Measurements from ENCODE around the gene MED15. TPM values are rescaled to one million over a fixed set of nuclear protein-coding genes. Genes with fewer than 3 reads are reported as not detected.
"Not testable (repeated sequence)": the region's sequence is repeated elsewhere in the genome, so short reads cannot be mapped to it uniquely, and the experiment has no call there.

The MED15 gene
- total RNA-seq, 1 donor from 2014 or later, result 11.4 TPM

DNA sequence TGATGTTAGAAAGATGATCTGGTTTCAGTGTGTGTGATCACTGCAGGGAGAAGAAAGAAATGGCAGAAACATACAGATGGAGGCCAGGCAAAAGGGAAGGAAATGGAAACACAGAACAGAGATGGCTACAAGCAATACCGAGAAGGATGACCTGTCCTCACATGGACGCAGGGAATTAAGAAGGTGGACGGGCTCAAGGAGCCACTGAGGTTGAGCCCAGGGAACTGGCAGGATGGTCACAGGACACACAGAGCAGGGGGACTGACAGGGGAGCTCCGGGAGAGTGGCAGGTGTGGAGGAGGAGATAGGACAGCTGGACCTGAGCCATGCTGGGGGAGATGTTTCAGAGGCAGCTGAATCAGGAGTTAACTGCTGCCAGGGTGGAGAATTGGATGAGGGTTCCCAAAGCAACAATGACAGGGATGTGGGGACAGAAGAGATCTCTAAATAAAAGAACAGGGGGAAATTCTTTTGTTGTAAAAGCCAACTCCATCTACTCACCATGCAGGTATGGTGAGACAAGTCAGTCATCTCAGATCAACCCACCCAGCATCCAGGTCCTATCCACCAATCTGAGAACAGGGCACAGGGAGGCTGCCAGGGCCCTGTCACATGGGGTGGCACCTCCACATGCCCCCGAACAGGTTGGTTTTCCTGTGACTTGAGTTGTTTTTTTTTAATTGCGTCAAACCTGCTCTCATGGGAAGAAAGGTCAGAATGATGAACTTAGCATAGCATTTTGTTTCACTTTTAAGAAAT is 38.1 kb upstream of the MED15 start:
- no peaks in the 10 kb centered on the region for H3K79me2 ChIP-seq (ENCODE audit: low read depth)
- no peak overlapping the region for H3K4me2 ChIP-seq
- H4K20me1 ChIP-seq (ENCODE audit: low read depth), result no peaks in the 10 kb centered on the region
- H3K36me3 ChIP-seq, result no peaks in the 10 kb centered on the region
- TF ChIP-seq, protein P1, sequence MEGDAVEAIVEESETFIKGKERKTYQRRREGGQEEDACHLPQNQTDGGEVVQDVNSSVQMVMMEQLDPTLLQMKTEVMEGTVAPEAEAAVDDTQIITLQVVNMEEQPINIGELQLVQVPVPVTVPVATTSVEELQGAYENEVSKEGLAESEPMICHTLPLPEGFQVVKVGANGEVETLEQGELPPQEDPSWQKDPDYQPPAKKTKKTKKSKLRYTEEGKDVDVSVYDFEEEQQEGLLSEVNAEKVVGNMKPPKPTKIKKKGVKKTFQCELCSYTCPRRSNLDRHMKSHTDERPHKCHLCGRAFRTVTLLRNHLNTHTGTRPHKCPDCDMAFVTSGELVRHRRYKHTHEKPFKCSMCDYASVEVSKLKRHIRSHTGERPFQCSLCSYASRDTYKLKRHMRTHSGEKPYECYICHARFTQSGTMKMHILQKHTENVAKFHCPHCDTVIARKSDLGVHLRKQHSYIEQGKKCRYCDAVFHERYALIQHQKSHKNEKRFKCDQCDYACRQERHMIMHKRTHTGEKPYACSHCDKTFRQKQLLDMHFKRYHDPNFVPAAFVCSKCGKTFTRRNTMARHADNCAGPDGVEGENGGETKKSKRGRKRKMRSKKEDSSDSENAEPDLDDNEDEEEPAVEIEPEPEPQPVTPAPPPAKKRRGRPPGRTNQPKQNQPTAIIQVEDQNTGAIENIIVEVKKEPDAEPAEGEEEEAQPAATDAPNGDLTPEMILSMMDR (IDR thresholded peaks at IDR 0.05), result no peak
- TF ChIP-seq EZH2 (IDR thresholded peaks at IDR 0.05) (no peak), EZH2phosphoT487 (IDR thresholded peaks at IDR 0.05) (no peak)
- H3F3A ChIP-seq (ENCODE audit: low read depth), result no peaks in the 10 kb centered on the region
- no peaks in the 10 kb centered on the region for H3K4me1 ChIP-seq
- H3K9me3 ChIP-seq (ENCODE audit: low read depth), result no peaks in the 10 kb centered on the region
- no peaks in the 10 kb centered on the region for H3K9me3 Mint-ChIP-seq
- no peak for DNase-seq (ENCODE audit: low spot score)
- H2AFZ ChIP-seq (replicated peaks), result no peak overlapping the region
- H3K27me3 Mint-ChIP-seq (ENCODE audit: insufficient read depth, low read depth), result no peaks in the 10 kb centered on the region
- peaks cover 24% of the 10 kb centered on the region for H3K36me3 Mint-ChIP-seq
- no peak overlapping the region for H3K27ac Mint-ChIP-seq
- no peak overlapping the region for H3K9ac ChIP-seq
- no peaks in the 10 kb centered on the region for H3K27me3 ChIP-seq
- H3K4me3 ChIP-seq, result no peak overlapping the region
- no peak overlapping the region for H3K4me3 Mint-ChIP-seq
- no peak overlapping the region for H3K27ac ChIP-seq
- no peaks in the 10 kb centered on the region for H3K4me1 Mint-ChIP-seq

- not testable (repeated sequence) for H3K27ac Mint-ChIP-seq; H3K4me2 ChIP-seq; H3K27me3 Mint-ChIP-seq (ENCODE audit: insufficient read depth, low read depth); H4K20me1 ChIP-seq (ENCODE audit: low read depth); H3K4me1 ChIP-seq; H3K27me3 ChIP-seq; DNase-seq (ENCODE audit: low spot score); H3K36me3 ChIP-seq; H3F3A ChIP-seq (ENCODE audit: low read depth); H2AFZ ChIP-seq (replicated peaks); H3K9me3 Mint-ChIP-seq; H3K9ac ChIP-seq; H3K4me1 Mint-ChIP-seq; H3K27ac ChIP-seq; H3K79me2 ChIP-seq (ENCODE audit: low read depth); H3K4me3 ChIP-seq; H3K9me3 ChIP-seq (ENCODE audit: low read depth); H3K4me3 Mint-ChIP-seq
- H3K36me3 Mint-ChIP-seq, result peaks cover 21% of the 10 kb centered on the region
Measured at GRCh38 chr22:20470525-20470924, 36.9 kb upstream of the MED15 start.

- H3K4me1 Mint-ChIP-seq, result no peaks in the 10 kb centered on the region
- no peaks in the 10 kb centered on the region for H4K20me1 ChIP-seq (ENCODE audit: low read depth)
- peaks cover 18% of the 10 kb centered on the region for H3K36me3 Mint-ChIP-seq
- no peak overlapping the region for H3K27ac ChIP-seq
- no peaks in the 10 kb centered on the region for H3K79me2 ChIP-seq (ENCODE audit: low read depth)
- no peak overlapping the region for H2AFZ ChIP-seq (replicated peaks)
- H3K4me1 ChIP-seq, result no peaks in the 10 kb centered on the region
- H3F3A ChIP-seq (ENCODE audit: low read depth), result no peaks in the 10 kb centered on the region
- H3K9me3 ChIP-seq (ENCODE audit: low read depth), result no peaks in the 10 kb centered on the region
- no peaks in the 10 kb centered on the region for H3K9me3 Mint-ChIP-seq
- no peaks in the 10 kb centered on the region for H3K27me3 Mint-ChIP-seq (ENCODE audit: insufficient read depth, low read depth)
- H3K27ac Mint-ChIP-seq, result no peak overlapping the region
- H3K36me3 ChIP-seq, result no peaks in the 10 kb centered on the region
- no peak overlapping the region for H3K4me3 Mint-ChIP-seq
- DNase-seq (ENCODE audit: low spot score), result no peak
- no peak overlapping the region for H3K4me2 ChIP-seq
- H3K4me3 ChIP-seq, result no peak overlapping the region
- no peaks in the 10 kb centered on the region for H3K27me3 ChIP-seq
- H3K9ac ChIP-seq, result no peak overlapping the region
- no peak for TF ChIP-seq EZH2phosphoT487 (IDR thresholded peaks at IDR 0.05)
- TF ChIP-seq, protein P1 (IDR thresholded peaks at IDR 0.05), result no peak
- TF ChIP-seq EZH2 (IDR thresholded peaks at IDR 0.05), result no peak
Measured at GRCh38 chr22:20471126-20471833, 36.1 kb upstream of the MED15 start.

Measured in neural progenitor cell (in vitro differentiated cells).